Muscle of leg (tissue), 11 donors: ENCODE results near the gene TRIM60. TPM values are rescaled to one million over a fixed set of nuclear protein-coding genes. Genes with fewer than 3 reads are reported as not detected.
"Not testable (repeated sequence)": the region's sequence is repeated elsewhere in the genome, so short reads cannot be mapped to it uniquely, and the experiment has no call there.

Experiments
- DNase-seq: peaks from one replicate; pipeline ENCODE4 v3.0.0; 2013
- H3K27ac ChIP-seq: one replicate; pipeline ENCODE4 v1.5.1; 2013; ENCODE audit warnings: mild to moderate bottlenecking, low read length, control low read depth
- H3K27me3 ChIP-seq: one replicate; pipeline ENCODE4 v1.6.1; 2013; ENCODE audit warnings: low read length; ENCODE audit not compliant: control insufficient read depth, insufficient read depth
- H3K36me3 ChIP-seq: one replicate; pipeline ENCODE4 v1.6.1; 2013; ENCODE audit warnings: low read length; ENCODE audit not compliant: control insufficient read depth, insufficient read depth
- H3K4me1 ChIP-seq: one replicate; pipeline ENCODE4 v1.6.1; 2013; ENCODE audit warnings: low read length; ENCODE audit not compliant: control insufficient read depth, insufficient read depth
- H3K4me3 ChIP-seq: one replicate; pipeline ENCODE4 v1.5.1; 2013; ENCODE audit warnings: low read length, control low read depth
- H3K9me3 ChIP-seq: replicated peaks from 2 replicates; pipeline ENCODE4 v1.6.1; 2013; ENCODE audit warnings: low read depth, low read length; ENCODE audit not compliant: control insufficient read depth
- WGBS: methylation state at CpG from one replicate; pipeline ENCODE4 v1.1.5; 2013; ENCODE audit warnings: missing lambda C conversion rate; ENCODE audit not compliant: insufficient coverage; 5-methylcytosine and 5-hydroxymethylcytosine counted together
- polyA plus RNA-seq, 8 donors: library from polyadenylated mRNA; unstranded; fragments of 120-200 nt; gene quantifications; one replicate each; pipeline versions ENCODE4 v1.2.1 to v1.2.3, GENCODE V29; 2013; ENCODE audit warnings: inconsistent platforms in 1 of 8, low replicate concordance in 1 of 8; ENCODE audit not compliant: insufficient read length in 8 of 8, insufficient read depth in 1 of 8
- total RNA-seq: library from RNA; stranded (reverse); fragments of 120-200 nt; gene quantifications from one replicate; pipeline ENCODE4 v1.2.4, GENCODE V29; 2013

TRIM60 gene
- total and polyA plus RNA-seq, 9 donors: not detected

GRCh38 chr4:165006886-165007285 lies 24.9 kb upstream of the TRIM60 start:
- Histone ChIP-seq H3K4me1 (no peaks in the 10 kb centered on the region), H3K9me3 (no peaks in the 10 kb centered on the region), H3K36me3 (no peaks in the 10 kb centered on the region), H3K4me3 (no peak overlapping the region), H3K27me3 (no peaks in the 10 kb centered on the region), H3K27ac (no peak overlapping the region)
- DNase-seq: no peak
- 80% methylated on average over 4 of the region's 5 CpGs for WGBS

DNA sequence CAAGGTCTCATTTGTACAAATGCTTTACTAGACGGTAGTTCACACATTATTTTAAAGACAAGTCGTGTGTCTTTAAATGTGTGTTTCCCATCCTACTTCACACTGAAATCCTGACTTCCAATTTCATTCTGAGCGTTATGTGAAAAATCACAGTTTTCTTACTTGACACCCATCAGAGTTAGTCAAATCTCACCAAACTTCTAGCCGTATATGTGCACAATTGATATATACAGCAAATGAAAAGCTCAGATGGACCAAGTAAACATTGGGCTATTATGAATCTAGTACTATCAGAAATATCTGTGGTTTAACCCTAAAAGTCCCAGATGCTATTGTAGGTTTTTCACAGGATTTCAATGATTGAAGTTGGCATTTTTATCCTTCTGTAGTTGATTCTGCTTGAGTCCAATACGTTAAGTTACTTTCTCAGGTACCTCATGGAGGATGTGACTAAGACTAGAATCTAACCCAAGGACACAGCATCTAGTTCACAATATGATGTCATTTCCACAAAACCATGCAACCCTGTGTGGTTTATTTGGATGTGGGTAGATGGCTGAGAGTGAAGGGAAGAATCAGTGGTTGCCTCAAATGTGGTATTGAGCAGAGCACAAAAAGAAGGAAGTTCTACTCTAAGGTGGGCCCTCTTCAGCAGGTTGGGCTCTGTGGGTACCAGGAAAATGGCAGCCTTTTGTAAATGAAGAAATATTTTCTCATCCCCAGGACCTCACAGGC lies 22.1 kb upstream of the TRIM60 start:
- no peak overlapping the region for H3K27ac ChIP-seq
- WGBS: 83% methylated on average over 1 of the region's 5 CpGs
- no peaks in the 10 kb centered on the region for H3K36me3 ChIP-seq
- H3K4me1 ChIP-seq: no peaks in the 10 kb centered on the region
- no peaks in the 10 kb centered on the region for H3K9me3 ChIP-seq
- no peaks in the 10 kb centered on the region for H3K27me3 ChIP-seq
- DNase-seq: no peak
- H3K4me3 ChIP-seq: no peak overlapping the region

DNA sequence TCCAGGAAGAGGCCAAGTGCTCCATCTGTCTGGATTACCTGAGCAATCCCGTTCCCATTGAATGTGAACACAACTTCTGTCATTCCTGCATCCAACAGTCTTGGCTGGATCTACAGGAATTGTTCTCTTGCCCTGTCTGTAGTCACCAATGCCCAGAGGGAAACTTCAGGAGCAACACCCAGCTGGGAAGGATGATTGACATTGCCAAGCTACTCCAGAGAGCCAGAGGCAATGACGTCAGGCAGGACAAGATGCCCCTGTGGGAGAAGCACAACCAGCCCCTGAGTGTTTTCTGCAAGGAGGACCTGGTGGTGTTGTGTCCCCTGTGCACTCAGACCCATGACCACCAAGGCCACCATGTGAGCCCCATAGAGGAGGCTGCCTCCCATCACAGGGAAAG lies 21.3 kb upstream of the TRIM60 start:
- H3K27me3 ChIP-seq: no peaks in the 10 kb centered on the region
- no peaks in the 10 kb centered on the region for H3K36me3 ChIP-seq
- no peak overlapping the region for H3K27ac ChIP-seq
- DNase-seq: no peak
- H3K4me1 ChIP-seq: no peaks in the 10 kb centered on the region
- 85% methylated on average over 2 of the region's 2 CpGs for WGBS
- H3K9me3 ChIP-seq: no peaks in the 10 kb centered on the region
- no peak overlapping the region for H3K4me3 ChIP-seq

DNA sequence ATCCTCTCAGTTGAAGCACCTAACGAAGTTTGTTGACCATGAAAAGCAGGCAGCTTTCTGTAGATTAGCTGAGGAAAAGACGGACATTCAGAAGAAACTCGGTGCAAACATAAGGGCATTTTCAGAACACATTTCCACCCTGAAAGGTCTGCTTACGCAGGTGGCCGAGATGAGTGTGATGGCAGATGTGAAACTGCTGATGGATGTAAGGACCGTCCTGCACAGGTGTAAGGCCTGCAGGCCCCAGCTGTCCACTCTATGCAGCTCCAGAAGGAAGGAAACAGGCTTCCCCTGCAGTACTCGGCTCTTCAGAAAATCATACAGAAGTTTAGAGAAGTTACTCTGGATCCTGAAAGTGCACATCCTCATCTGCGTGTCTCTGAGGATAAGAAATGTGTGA lies 20.8 kb upstream of the TRIM60 start:
- Histone ChIP-seq H3K4me3 (no peak overlapping the region), H3K4me1 (no peaks in the 10 kb centered on the region), H3K9me3 (no peaks in the 10 kb centered on the region), H3K36me3 (no peaks in the 10 kb centered on the region), H3K27ac (no peak overlapping the region), H3K27me3 (no peaks in the 10 kb centered on the region)
- WGBS: 52% methylated on average over 3 of the region's 8 CpGs
- DNase-seq: no peak

GRCh38 chr4:165011403-165011802 lies 20.4 kb upstream of the TRIM60 start:
- no peaks in the 10 kb centered on the region for H3K36me3 ChIP-seq
- DNase-seq: no peak
- no peak overlapping the region for H3K4me3 ChIP-seq
- H3K27ac ChIP-seq: no peak overlapping the region
- WGBS: 86% methylated on average over 4 of the region's 5 CpGs
- no peaks in the 10 kb centered on the region for H3K4me1 ChIP-seq
- no peaks in the 10 kb centered on the region for H3K9me3 ChIP-seq
- no peaks in the 10 kb centered on the region for H3K27me3 ChIP-seq

DNA sequence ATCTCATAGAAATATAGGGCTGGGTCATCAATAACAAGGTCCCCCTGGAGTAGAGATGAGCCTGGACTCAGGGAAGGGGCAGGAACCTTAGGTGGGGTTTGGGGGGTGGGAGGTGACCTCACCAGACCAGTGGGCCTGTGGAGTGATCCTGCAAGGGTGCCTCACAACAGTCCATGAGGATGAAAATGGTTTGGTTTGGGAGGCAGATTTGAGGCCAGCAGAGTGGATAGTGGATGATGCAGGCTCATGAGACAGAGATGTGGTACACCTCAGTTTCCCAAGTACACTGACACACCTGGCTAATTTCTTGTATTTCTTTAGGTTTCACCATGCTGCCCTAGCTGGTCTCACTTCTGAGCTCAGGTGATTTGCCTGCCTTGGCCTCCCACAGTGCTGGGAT lies 18.1 kb upstream of the TRIM60 start:
- Histone ChIP-seq H3K36me3 (no peaks in the 10 kb centered on the region), H3K4me1 (no peaks in the 10 kb centered on the region), H3K9me3 (no peaks in the 10 kb centered on the region), H3K27me3 (no peaks in the 10 kb centered on the region), H3K27ac (no peak overlapping the region), H3K4me3 (no peak overlapping the region)
- no peak for DNase-seq

DNA sequence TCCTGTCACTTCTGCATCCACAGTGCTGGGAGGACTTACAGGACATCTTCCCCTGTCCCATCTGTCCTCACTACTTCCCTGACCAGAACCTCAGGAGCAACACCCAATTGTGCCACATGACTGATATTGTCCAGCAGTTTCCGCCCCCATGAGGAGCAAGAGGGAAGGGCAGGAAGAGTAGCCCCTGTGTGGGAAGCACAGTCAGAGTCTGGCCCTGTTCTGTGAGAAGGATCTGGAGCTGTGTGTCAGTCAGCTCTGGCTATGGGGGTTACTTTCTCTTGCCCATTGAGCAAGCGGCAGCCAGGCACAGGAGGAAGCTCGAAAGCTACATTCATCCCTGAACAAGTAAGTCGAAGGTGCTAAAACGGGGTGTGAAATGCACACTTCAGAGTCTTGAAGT lies 14.8 kb upstream of the TRIM60 start:
- Histone ChIP-seq H3K27me3 (no peaks in the 10 kb centered on the region), H3K36me3 (no peaks in the 10 kb centered on the region), H3K9me3 (no peaks in the 10 kb centered on the region), H3K4me3 (no peak overlapping the region), H3K4me1 (no peaks in the 10 kb centered on the region), H3K27ac (no peak overlapping the region)
- no peak for DNase-seq
- 43% methylated on average over 2 of the region's 5 CpGs for WGBS

DNA sequence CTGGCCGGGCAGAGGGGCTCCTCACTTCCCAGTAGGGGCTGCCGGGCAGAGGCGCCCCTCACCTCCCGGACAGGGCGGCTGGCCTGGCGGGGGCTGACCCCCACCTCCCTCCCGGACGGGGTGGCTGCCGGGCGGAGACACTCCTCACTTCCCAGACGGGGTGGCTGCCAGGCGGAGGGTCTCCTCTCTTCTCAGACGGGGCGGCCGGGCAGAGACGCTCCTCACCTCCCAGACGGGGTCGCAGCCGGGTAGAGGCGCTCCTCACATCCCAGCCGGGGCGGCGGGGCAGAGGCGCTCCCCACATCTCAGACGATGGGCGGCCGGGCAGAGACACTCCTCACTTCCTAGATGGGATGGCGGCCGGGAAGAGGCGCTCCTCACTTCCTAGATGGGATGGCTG lies 11.8 kb upstream of the TRIM60 start:
- not testable (repeated sequence) for H3K27ac ChIP-seq, H3K4me1 ChIP-seq, DNase-seq, H3K9me3 ChIP-seq, H3K4me3 ChIP-seq, H3K27me3 ChIP-seq, H3K36me3 ChIP-seq
- WGBS: 88% methylated on average over 6 of the region's 30 CpGs

DNA sequence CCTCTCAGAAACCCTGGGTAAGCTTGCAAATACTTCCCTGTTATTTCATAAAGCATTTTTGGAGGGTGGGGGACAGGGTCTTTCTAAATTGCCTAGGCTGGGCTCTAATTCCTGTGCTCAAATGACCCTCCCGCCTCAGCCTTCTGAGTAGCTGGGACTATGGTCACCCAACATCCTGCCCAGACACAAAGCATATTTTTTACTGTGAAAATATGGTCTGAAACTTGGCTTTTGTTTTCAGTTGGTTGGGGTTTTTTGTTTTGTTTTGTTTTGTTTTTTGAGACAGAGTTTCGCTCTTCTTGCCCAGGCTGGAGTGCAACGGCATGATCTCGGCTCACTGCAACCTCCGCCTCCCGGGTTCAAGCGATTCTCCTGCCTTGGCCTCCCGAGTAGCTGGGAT lies 6.0 kb upstream of the TRIM60 start:
- H3K27me3 ChIP-seq, H3K4me1 ChIP-seq, H3K9me3 ChIP-seq, DNase-seq, H3K36me3 ChIP-seq, H3K4me3 ChIP-seq, H3K27ac ChIP-seq: not testable (repeated sequence)
- WGBS: no CpG with 5 or more reads among the region's 8 CpGs

DNA sequence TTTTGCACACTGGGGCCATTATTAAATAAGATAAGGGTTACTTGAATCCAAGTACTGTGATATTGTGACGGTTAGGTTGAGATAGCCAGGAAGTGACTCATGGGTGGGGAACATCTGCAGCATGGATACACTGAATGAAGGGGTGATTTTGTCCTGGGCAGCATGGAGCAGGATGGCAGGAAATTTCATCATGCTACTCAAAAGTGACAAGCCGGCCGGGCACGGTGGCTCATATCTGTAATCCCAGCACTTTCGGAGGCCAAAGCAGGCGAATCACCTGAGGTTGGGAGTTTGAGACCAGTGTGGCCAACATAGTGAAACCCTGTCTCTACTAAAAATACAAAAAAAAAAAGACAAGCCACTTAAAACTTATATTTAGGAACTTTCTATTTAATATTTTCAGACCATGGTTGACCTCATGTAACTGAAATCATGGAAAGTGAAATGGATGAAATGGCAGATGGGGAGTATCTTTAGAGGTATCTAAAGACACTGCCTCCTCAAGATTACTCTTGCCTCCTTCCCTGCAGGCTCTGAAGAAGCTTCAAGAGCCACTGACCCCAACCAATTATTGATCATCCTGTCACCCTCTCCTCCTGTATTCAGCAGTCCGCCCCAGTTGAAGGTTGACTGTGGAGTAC lies 3.9 kb upstream of the TRIM60 start:
- H3K4me3 ChIP-seq: no peak overlapping the region
- no peak for DNase-seq
- no peaks in the 10 kb centered on the region for H3K9me3 ChIP-seq
- no peak overlapping the region for H3K27ac ChIP-seq
- H3K27me3 ChIP-seq: no peaks in the 10 kb centered on the region
- no peaks in the 10 kb centered on the region for H3K4me1 ChIP-seq
- H3K36me3 ChIP-seq: no peaks in the 10 kb centered on the region
- 61% methylated on average over 3 of the region's 7 CpGs for WGBS

- DNase-seq: no peak
- WGBS: no CpG with 5 or more reads among the region's 5 CpGs
- Histone ChIP-seq H3K4me1 (no peaks in the 10 kb centered on the region), H3K27ac (no peak overlapping the region), H3K27me3 (no peaks in the 10 kb centered on the region), H3K36me3 (no peaks in the 10 kb centered on the region), H3K4me3 (no peak overlapping the region), H3K9me3 (no peaks in the 10 kb centered on the region)
These were observed 16.4 kb downstream of the TRIM60 start for GRCh38 chr4:165048170-165048569.
